Amniotic stem cell (primary cell): ENCODE measurements around the gene CES3.

Experiments used
- DNase-seq: peaks from one replicate; lab custom pipeline; 2025; lab: John Stamatoyannopoulos, UW

CES3 gene

DNA sequence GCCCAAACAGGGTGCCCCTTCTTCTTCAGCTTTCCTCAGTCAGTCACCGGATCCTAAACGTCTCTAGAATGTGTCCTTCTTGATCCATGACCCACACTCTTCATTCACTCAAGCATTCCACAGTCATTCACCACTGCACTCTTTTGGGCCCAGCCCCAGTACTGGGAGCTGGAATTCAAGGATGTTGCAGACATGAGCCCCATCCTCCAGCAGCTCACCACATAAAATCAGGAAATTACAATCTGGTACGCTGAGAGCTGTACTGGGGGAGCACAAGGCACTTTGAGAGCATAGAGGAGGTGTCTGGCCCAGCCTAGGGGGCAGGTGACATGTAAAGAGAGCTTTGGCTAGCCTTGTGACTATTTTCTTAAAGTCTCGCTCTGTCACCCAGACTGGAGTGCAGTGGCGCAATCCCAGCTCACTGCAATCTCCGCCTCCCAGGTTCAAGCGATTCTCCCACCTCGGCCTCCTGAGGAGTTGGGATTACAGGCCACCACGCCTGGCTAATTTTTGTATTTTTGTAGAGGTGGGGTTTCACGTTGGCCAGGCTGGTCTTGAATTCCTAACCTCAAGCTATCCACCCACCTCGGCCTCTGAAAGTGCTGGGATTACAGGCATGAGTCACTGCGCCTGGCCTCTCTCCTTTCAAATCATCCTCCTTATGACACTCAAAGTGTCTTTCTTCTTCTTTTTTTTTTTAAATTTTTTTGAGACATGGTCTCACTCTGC is 46.0 kb downstream of the CES3 start:
- no peak for DNase-seq

DNA sequence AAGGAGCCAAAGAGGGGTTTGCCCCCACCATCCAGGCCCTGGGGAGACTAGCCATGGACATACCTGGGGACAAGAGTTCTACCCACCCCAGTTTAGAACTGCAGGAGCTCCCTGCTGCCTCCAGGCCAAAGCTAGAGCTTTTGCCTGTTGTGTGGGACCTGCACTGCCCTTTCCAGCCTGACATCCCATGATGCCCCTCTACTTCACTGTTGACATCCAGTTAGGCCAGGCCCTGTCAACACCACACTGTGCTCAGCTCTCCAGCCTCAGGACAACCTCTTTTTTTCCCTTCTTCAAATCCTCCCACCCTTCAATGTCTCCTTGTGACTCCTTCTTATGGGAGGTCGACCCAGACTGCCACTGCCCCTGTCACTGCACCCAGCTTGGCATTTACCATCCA is 48.1 kb downstream of the CES3 start:
- no peak for DNase-seq

DNA sequence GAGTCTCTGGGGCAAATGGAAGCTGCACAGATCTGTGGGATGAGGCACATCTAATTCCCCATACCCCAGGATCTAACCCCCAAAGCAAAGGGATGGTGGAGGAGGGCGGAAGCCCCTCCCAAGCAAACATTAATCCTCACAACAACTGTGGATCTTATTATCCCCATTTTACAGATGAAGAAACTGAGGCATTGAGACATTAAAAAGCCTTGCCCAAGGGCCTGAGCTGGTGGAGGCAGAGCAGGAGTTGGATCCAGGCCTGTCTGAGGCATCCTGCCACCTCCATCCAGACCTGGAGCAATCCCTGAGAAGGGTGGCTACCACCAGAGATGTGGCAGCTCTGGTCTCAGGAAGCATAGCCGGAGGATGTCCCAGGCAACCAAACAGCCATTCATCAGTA is 50.2 kb downstream of the CES3 start:
- no peak for DNase-seq

DNA sequence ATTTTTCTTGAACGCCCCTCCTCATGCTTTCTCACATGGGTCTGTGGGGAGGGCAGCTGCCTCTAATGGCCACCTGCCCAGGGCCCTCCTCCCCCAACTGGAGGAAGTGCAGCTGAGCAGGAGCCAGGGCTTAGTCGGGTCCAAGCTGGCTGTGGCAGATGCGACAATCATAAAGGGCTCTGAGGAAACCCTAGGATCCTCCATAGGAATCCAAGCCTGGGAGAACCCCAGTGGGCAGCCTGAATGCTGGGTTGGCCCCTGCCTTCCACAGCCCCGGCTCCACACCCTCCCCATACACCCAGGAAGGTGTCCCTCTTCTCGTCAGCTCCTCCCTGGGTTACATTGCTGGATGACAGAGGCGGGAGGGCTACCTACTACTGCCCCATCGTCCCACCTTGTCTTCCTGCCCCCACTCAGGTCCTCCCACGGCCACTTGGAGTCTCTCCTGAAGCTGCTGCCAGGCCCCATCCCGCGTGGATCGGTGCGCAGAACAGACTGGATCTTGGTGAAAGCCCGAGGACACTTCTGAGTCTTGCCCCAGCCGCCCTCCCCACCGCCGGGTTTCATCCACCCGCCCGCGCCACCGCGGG is 52.3 kb downstream of the CES3 start:
- DNase-seq = no peak

DNA sequence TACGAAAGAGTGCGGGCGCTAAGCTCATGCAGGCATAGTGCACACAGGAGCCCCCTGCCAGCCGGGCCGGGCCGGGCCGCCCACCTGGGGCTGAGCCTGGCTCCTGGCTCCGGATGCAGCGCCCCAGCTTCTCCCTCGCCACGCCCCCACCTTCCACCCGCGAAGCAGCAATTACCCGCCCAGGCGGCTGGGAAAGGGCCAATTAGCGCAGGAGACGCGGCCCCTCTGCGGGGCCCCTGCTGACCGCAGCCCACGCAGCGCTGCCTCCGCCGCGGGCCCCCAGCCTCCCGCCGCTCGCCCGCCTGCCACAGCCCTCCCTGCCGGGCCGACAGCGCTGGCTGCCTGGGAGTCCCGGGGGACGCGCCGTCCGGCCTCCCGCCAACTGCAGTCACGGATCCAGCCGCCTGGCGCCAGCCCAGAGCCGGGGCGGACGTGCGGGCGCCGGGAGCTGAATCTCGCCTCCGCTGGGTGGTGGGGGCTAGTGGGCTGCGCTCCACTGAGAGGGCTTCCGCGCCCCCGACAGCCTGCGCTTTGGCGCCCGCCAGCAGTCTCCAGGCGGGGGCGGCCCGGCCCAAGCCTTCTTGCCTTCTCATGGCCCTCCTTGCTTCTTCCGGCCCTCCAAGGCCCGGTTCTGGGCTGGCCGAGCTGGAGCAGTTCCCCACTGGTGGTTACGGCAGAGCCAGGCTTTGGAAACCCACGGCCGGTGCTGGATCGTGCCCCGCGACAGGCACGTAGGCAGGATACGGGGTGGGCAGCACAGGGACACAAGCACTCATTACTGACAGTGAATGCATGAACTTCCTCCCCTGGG is 53.0 kb downstream of the CES3 start:
- DNase-seq = no peak

DNA sequence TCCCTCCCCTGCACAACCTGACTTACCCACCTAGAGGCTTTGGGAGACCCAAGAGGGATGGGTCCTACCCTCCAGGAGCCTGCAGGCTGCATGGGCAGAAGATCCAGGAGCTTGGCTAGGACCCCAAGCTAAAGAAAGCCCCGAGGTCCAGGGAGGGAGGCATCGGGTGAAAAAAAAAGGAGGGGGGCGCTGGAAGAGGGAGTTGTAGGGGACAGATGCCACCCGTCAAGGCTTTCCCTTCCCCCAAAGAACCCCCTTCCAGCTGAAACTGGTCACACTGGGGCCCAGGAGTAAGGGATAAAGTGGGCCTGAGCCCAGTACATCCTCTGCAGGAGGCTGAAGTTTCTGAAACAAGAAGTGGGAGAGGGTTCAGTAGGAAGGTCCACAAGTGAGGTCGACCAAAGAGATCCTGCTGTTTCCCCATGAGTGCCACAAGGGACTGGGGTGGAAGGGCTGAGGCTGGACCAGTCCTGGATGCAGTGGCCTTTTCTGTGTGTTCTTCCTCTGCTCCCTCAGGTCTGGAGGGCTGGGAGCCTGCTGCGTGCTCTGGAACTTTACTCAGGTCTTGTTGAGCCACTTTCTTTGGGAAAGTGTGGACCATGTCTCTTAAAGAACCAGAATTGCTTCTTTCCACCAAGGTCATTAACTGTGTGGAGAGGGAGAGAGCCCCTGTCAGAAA is 53.7 kb downstream of the CES3 start:
- DNase-seq = no peak

DNA sequence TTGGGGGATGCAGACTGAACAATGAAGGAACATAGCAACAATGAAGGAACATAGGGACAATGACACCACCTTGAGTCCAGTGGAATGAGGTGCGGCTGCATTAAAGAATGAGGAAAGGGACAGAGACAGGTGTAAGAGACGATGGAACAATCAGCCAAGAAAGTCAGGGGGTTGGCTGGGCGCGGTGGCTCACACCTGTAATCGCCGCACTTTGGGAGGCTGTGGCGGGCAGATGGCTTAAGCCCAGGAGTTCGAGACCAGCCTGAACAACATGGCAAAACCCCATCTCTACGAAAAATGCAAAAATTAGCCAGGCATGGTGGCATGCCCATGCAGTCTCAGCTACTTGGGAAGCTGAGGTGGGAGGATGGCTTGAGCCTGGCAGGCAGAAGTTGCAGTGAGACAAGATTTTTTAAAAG is 54.3 kb downstream of the CES3 start:
- DNase-seq = no peak

DNA sequence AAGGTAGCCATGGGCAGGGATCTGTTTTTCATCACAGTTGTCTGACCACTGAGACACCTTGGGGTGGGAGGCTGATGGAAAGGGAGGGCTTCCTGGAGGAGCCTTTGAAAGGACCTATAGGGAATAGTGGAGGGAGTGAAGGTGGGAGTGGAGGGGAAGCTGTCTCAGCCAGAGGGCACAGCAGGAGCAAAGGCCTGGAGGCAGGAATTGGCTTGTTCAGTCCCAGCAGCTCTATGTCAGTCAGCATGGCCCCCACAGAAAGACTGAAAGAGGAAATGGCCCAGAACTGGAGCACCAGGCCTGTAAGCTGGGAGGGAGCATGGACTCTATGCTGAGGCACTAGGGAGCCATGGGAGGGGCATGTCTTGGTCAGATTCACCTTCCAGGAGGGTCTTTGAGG is 55.1 kb downstream of the CES3 start:
- DNase-seq = no peak

DNA sequence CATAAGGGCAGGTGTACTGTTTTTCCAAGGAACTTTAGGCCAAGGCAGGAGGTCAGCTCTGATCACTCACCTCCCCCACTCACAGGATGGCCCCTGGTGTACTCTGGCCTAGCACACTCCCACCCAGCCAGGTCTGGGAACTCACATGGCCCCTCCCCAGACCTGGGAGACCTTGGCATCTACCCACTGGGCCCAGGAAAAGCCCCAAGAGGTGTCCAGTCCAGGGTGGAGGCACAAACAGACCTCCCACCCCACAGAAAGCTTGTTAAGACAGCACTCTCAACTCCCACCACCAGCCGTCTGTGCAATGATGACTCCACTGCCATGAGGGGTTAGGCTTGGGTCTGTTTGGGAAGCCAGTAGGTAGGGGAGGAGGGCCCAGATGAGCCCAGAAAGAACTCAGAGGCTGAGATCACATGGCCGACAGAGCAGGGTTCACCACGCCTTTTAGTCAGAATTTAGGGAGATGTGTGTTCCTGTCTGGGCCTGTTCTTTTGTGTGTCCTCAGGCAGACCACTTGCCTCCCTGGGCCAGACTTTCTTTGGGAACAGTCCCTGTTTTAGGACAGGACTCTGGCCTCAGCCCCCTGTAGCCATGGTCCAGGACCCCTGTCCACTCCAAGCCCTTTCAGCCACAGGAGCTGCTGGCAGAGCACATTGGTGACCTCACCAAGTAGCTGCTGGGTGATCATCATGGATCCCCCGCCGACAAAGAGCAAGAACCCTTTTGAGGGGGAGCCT is 55.8 kb downstream of the CES3 start:
- DNase-seq = no peak

DNA sequence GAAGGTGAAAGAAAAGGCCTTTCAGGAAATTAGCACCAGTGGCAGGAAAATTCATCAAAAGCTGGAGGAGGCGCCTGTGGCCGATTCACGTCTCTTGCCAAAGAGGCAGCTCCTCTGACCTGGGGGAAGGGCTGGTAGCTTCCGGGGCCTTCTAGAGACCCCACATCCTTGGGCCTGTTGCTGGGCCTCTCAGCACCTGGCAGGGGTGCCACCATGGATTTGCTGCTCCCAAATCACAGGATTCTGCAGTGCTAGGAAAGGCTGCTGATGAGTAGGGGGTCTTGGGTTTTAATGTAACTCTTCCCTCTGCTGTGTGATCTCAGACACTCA is 56.3 kb downstream of the CES3 start:
- DNase-seq = no peak

DNA sequence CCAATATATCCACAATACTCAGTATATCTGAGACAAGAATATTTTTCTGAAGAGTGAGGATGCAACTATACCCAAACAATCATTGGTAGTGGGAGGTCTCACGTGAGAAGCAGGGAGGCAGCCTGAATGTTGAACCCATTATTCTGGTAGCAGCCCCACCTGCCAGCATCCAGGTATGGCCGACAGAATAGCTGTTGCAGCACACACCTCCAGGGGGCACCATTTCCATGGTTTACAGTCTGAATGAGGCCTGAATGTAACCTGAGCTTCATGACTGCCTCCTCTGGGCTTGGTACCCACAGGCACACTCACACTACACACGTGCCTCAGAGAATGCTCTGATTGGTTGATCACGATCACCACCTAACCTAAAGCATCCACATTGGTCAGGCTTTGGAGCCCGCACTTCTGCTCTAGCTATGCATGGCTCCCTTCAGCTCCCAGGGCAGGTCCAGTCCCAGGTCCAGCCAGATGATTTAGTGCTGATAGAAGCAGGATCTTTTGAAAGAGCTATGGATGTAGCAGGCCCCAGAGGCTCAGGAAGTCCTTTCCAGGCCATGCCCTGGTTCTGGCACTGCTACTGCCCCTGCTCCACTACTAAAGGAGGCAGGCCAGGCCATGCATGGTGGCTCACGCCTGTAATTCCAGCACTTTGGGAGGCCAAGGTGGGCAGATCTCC is 56.9 kb downstream of the CES3 start:
- DNase-seq = peak; percentile 67

DNA sequence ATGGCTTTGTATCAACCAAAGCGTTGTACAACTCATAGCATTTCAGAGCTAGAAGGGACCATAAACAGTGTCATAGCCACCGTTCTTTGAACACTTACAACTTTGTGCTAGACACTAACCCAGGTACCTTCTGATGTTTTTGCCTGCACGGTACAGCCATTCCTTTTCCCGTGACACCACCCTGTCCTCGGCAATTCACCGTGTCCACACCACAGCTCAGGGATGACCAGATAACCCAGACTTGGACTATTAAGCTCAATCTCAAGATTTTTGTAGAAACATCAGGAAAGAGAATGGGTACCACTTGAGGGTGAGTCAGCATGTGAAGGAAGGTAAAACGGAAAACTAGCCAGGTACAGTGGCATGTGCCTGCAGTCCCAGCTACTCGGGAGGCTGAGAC is 58.1 kb downstream of the CES3 start:
- no peak for DNase-seq

DNA sequence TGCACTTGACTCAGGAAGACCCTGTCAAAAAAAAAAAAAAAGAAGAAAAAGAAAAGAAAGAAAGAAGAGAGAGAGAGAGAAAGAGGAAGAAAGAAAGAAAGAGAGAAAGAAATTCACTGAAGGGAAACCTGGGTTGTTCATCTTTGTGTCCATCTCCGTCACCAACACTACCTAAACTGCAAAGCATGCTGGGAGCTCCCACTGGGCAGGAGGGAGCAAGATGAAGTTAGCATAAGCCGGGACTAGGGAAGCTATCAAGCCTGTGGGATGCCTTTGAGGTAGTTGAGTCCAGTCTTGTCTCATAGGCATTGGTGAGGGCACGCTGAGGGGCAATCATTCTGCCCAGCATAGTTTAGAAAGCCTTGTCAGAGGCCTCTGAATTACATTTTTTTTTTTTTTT is 60.3 kb downstream of the CES3 start:
- DNase-seq = no peak

DNA sequence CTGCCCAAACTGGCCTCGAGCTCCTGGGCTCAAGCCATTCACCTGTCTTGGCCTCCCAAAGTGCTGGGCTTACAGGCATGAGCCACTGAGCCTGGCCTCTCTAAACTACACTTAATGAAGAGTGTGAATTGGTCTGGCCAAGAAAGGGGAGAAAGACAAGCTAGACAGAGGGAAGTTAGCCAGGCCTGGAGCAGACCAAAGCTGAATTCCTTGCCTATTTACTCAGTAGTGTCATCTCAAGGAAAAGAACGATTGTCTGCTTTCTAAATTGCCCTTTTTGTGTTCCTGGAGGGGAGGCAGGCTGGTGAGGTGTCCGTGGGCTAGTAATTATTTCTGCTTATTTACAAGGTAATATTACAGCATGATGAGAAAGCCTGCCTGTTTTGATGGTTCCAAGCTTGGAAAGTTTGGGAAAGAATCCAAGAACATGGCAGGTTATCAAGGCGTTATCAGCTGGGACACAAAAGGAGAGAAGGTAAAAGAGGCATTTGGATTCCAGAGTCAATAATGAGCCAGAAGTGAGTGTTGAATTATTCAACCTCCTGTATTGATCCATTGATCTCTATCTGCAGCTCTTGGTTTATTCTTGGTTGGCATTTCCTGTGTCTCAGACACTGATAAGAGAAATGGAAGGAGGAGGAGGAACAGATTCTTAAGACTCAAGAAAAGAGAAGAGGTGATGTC is 61.6 kb downstream of the CES3 start:
- no peak for DNase-seq

DNA sequence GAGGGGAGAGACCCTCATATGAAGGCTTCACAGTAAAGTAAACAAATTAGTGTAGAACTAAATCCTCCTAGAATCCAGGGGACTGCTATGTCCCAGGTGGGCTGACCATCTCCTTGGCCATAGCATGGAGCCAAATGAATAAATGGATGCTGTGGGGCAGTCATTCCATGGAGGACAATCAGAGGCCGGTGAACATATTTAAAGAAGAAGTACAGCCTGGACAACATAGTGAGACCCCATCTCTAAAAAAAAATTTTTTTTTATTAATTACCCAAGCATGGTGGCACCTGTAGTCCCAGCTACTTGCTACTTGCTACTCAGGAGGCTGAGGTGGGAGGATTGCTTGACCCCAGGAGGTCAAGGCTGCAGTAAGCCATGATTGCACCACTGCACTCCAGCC is 62.6 kb downstream of the CES3 start:
- no peak for DNase-seq
